Adrenal gland (tissue), 12 donors: ENCODE measurements around the gene CUEDC1. TPM values are rescaled to one million over a fixed set of nuclear protein-coding genes. Genes with fewer than 3 reads are reported as not detected.

Experiments used
- DNase-seq, 7 donors: peaks; one replicate each; pipeline ENCODE4 v3.0.0-alpha.2; 2019 to 2020
- H3K27ac ChIP-seq, 5 donors: fragments of 200-600 bp; sonication (generic) in 4 of 5; 1 replicate in 3 of 5; 2 replicates in 2 of 5; pipeline versions ENCODE4 v1.5.1 to v1.8.0; 2016 to 2020; ENCODE audit warnings: mild to moderate bottlenecking in 1 of 5
- H3K27me3 ChIP-seq: fragments of 200-600 bp; 2 replicates; pipeline ENCODE4 v1.8.0; 2021
- H3K36me3 ChIP-seq, 2 donors: fragments of 200-600 bp; replicated peaks in 1 of 2; 1 replicate in 1 of 2; 2 replicates in 1 of 2; pipeline versions ENCODE4 v1.5.1 to v1.8.0; 2018 to 2022
- H3K4me1 ChIP-seq, 2 donors: fragments of 200-600 bp; replicated peaks in 1 of 2; 1 replicate in 1 of 2; 2 replicates in 1 of 2; pipeline versions ENCODE4 v1.5.1 to v1.8.0; 2018 to 2021
- H3K4me3 ChIP-seq, 4 donors: fragments of 200-600 bp; sonication (generic) in 3 of 4; one replicate each; pipeline ENCODE4 v1.5.1; 2016 to 2018
- H3K9me3 ChIP-seq, 3 donors: fragments of 200-600 bp; sonication (generic) in 1 of 3; replicated peaks in 1 of 3; 1 replicate in 2 of 3; 2 replicates in 1 of 3; pipeline versions ENCODE4 v1.5.1 to v1.8.0; 2016 to 2021
- POLR2A ChIP-seq, 2 donors: fragments of 450-650 bp; IDR thresholded peaks; one replicate each; pipeline ENCODE4 v1.6.1; 2017; ENCODE audit warnings: antibody characterized with exemption in 2 of 2, mild to moderate bottlenecking in 2 of 2, moderate library complexity in 1 of 2
- WGBS, 4 donors: extraction: QIAGEN DNeasy Blood & Tissue Kit in 2 of 4; methylation state at CpG; one replicate each; pipeline versions ENCODE4 v1.1.5 to v1.1.7; 2013 to 2017; 5-methylcytosine and 5-hydroxymethylcytosine counted together
- intact Hi-C, 2 donors: fragments of 100-400 bp; cut with DNase I; formaldehyde crosslinking; loops; one replicate each; pipeline versions ENCODE4 v1.14.1 to v1.15.0; 2022 to 2023
- polyA plus RNA-seq, 3 donors: library from polyadenylated mRNA; stranded (reverse); fragments of 200-250 nt in 2 of 3; fragments of 350-450 nt in 1 of 3; fragmentation: Illumina TruSeq in 1 of 3; extraction: RNeasy Lipid Tissue Mini Kit (QIAGEN cat#74804) in 1 of 3; gene quantifications; one replicate each; pipeline ENCODE4 v1.2.3, GENCODE V29; 2013 to 2014
- total RNA-seq, 9 donors: library from RNA; depleted of rRNA in 4 of 9; stranded (reverse); fragments of >200 nt in 4 of 9; fragments of 120-200 nt in 1 of 9; fragmentation: NEBNext Ultra II Directional in 1 of 9; extraction: Animal tissue kit (Norgen Biotek cat#: 25700) in 1 of 9; gene quantifications; one replicate each; pipeline versions ENCODE4 v1.1.0 to v1.2.4, GENCODE V29; 2013 to 2023
- TF ChIP-seq, protein P1 (sequence below), 6 experiments: fragments of 450-650 bp in 4 of 6; fragments of 200-600 bp in 2 of 6; sonication (generic) in 1 of 6; IDR thresholded peaks; 1 replicate in 5 of 6; 2 replicates in 1 of 6; pipeline versions ENCODE4 v1.5.1 to v1.8.0; 2016 to 2021; ENCODE audit warnings: antibody characterized with exemption in 6 of 6, mild to moderate bottlenecking in 2 of 6, moderate library complexity in 1 of 6
- donor health status: healthy with polysubstance abuse.
- donor health status: Bipolar disorder and iron deficiency.
- donor health status: DM: yes; HTN: yes; CAD: no.
- donor health status: DM: no; HTN: no; CAD: no.
- donor health status: DM: no; HTN: no; CAD: no.
- donor health status: DM: yes; HTN: yes; CAD: no.

CUEDC1 gene
- total and polyA plus RNA-seq, 12 donors = 9.4 to 47.3 (median 39.0) TPM

DNA sequence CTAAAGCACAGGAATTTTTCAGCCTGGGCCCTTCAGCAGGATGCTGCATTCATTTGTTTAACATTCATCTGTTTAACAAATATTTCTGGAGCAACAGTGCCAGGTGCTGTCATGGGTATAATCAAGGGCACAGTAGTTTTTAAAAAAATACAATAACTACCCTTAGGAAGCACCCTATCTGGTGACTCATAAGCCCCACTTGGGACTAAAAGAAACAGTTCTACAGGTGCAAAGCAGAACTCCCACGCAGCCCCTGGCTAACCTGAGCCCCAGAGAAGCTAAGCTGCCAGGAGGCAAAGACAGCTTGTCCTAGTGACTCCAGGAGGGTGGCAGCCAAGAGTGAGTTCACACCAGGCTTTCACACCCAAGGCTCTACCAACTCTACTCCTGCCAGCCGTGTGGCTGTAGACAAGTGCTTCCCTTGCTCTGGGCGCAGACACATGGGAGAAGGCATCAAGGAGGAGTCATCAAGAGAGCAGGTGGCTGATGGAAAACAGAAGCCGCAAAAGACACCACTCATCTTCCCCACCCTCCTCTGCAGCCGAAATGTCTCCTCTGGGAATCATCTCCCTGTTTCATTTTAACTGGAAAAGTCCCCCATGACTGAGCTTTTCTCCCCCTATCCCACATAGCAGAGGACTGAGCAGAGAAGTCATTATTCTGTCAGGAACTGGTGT lies 14.4 kb downstream of the CUEDC1 start:
- peak in 1 of 7 donors; percentile 34 for DNase-seq
- H3K9me3 ChIP-seq = no peaks in the 10 kb centered on the region
- 76 to 82% (median 79%) methylated on average over 5 of the region's 5 CpGs for WGBS, 4 donors
- intact Hi-C loops = no loop called here
- no peaks in the 10 kb centered on the region for H3K27me3 ChIP-seq
- H3K36me3 ChIP-seq = no peaks in the 10 kb centered on the region
- H3K4me1 ChIP-seq = peaks cover 49 to 82% of the 10 kb centered on the region in 2 donors
- TF ChIP-seq POLR2A (IDR thresholded peaks at IDR 0.05) = no peak
- TF ChIP-seq, protein P1, sequence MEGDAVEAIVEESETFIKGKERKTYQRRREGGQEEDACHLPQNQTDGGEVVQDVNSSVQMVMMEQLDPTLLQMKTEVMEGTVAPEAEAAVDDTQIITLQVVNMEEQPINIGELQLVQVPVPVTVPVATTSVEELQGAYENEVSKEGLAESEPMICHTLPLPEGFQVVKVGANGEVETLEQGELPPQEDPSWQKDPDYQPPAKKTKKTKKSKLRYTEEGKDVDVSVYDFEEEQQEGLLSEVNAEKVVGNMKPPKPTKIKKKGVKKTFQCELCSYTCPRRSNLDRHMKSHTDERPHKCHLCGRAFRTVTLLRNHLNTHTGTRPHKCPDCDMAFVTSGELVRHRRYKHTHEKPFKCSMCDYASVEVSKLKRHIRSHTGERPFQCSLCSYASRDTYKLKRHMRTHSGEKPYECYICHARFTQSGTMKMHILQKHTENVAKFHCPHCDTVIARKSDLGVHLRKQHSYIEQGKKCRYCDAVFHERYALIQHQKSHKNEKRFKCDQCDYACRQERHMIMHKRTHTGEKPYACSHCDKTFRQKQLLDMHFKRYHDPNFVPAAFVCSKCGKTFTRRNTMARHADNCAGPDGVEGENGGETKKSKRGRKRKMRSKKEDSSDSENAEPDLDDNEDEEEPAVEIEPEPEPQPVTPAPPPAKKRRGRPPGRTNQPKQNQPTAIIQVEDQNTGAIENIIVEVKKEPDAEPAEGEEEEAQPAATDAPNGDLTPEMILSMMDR (IDR thresholded peaks at IDR 0.05) = no peak
- H3K4me3 ChIP-seq = no peak overlapping the region
- H3K27ac ChIP-seq = peak overlapping the region in 4 of 5 donors; percentile 10 to 96 (median 46)

DNA sequence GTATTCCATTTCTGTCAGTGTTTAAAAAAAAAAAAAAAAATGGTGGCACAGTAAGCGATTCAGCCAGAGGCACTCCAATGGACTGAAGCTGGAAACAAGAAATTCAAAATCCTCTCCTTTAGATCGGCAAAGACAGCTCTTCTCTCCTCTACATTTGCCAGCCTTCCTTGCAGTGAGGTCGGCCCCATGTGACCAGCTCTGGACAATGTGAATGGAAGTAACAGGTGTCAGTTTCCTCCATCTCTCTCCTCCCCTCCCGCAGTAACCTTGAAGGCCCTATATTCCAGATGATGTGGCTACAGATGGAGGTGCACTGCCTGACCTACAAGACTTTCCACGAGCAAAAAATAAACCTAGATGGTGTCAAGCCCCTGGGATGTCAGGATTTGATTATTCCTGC lies 15.0 kb downstream of the CUEDC1 start:
- intact Hi-C loops = no loop called here
- Histone ChIP-seq H3K4me1 (peaks cover 51 to 83% of the 10 kb centered on the region in 2 donors), H3K9me3 (no peaks in the 10 kb centered on the region), H3K4me3 (no peak overlapping the region), H3K27me3 (no peaks in the 10 kb centered on the region), H3K36me3 (no peaks in the 10 kb centered on the region), H3K27ac (peak overlapping the region in 4 of 5 donors; percentile 10 to 96 (median 46))
- no peak for TF ChIP-seq POLR2A (IDR thresholded peaks at IDR 0.05)
- TF ChIP-seq, protein P1 (IDR thresholded peaks at IDR 0.05) = no peak
- peak in 5 of 7 donors; percentile 46 to 77 (median 61) for DNase-seq
- 41 to 58% (median 46%) methylated on average over 5 of the region's 5 CpGs for WGBS, 4 donors

DNA sequence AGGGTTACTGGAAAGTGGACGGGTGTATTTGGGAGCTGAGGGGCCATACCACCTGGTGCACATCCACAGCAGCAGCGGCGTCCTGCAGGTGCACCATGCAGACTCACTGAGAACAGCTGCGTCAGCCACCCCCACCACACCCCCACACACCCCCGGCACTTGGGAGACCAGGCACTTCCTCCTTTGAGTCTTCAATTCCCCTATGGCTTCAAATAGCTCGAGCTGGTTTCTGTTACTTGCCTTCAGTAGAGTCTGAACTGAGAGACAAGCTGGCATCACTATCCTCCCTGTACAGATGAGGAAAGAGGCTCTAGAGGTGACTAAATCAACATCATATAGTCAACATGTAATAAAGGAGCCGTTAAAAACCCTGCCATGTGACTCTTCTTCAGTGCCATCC lies 15.4 kb downstream of the CUEDC1 start:
- H3K4me3 ChIP-seq = no peak overlapping the region
- no peaks in the 10 kb centered on the region for H3K36me3 ChIP-seq
- intact Hi-C loops = no loop called here
- no peaks in the 10 kb centered on the region for H3K9me3 ChIP-seq
- peaks cover 47 to 82% of the 10 kb centered on the region in 2 donors for H3K4me1 ChIP-seq
- 58 to 79% (median 72%) methylated on average over 6 to 7 of the region's 7 CpGs for WGBS, 4 donors
- peak overlapping the region in 1 of 5 donors; percentile 96 for H3K27ac ChIP-seq
- H3K27me3 ChIP-seq = no peaks in the 10 kb centered on the region
- TF ChIP-seq, protein P1 (IDR thresholded peaks at IDR 0.05) = no peak
- TF ChIP-seq POLR2A (IDR thresholded peaks at IDR 0.05) = no peak
- DNase-seq = peak in 2 of 7 donors; percentile 35 to 40

DNA sequence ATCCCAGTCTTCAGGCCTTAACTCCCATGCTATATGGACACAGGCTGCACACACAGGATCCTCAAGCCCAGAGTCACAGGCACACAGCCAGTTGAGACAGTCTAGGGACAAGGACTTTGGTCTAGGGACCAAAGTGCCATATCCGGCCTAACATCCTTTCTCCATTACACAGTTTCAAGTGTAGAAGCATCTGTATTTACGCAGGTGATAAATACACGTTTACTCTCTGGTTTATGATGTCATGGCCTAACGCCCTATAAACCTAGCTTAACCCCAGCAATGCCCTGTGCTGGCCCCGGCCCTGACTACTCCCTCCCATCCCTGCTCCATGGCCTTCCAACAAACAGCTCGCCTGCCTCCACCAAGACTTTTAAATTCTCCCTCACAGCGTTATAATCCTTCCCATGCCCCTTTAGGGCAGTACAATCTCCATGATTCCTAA lies 17.1 kb downstream of the CUEDC1 start:
- Histone ChIP-seq H3K27ac (peak overlapping the region in 1 of 5 donors; percentile 38), H3K27me3 (no peaks in the 10 kb centered on the region), H3K4me3 (no peak overlapping the region), H3K36me3 (no peaks in the 10 kb centered on the region), H3K4me1 (peaks cover 40 to 73% of the 10 kb centered on the region in 2 donors), H3K9me3 (no peaks in the 10 kb centered on the region)
- no peak for DNase-seq
- intact Hi-C loops = no loop called here
- WGBS, 4 donors = 68 to 76% (median 71%) methylated on average over 7 of the region's 7 CpGs
- TF ChIP-seq, protein P1 (IDR thresholded peaks at IDR 0.05) = no peak
- TF ChIP-seq POLR2A (IDR thresholded peaks at IDR 0.05) = no peak
